Measurements from ENCODE around the gene SPATA16. TPM values are rescaled to one million over a fixed set of nuclear protein-coding genes. Genes with fewer than 3 reads are reported as not detected.
"Not testable (repeated sequence)": the region's sequence is repeated elsewhere in the genome, so short reads cannot be mapped to it uniquely, and the experiment has no call there.

The SPATA16 gene
- total and polyA plus RNA-seq, 7 donors, result not detected

GRCh38 chr3:172892158-172892557 lies 248.9 kb downstream of the SPATA16 start:
- DNase-seq (no peak), ATAC-seq (no peak)
- intact Hi-C loops (cut with DNase I), result no loop called here
- Histone ChIP-seq H3K9me3 (no peaks in the 10 kb centered on the region), H3K4me1 (no peaks in the 10 kb centered on the region), H3K27me3 (ENCODE audit: insufficient read depth in 3 of 3, low read length in 2 of 3) (no peaks in the 10 kb centered on the region), H3K36me3 (ENCODE audit: insufficient read depth in 1 of 2, low read depth in 1 of 2) (no peaks in the 10 kb centered on the region), H3K4me3 (no peak overlapping the region), H3K27ac (no peak overlapping the region)
- 9 to 19% (median 15%) methylated on average over 2 of the region's 2 CpGs for WGBS, 3 donors
- no peak for TF ChIP-seq CTCF (IDR thresholded peaks at IDR 0.05)

- no peak for TF ChIP-seq CTCF (IDR thresholded peaks at IDR 0.05)
- ATAC-seq, result no peak
Measured at GRCh38 chr3:172885704-172886103, 255.3 kb downstream of the SPATA16 start.

GRCh38 chr3:172882563-172882962 lies 258.5 kb downstream of the SPATA16 start:
- Histone ChIP-seq H3K9me3 (no peaks in the 10 kb centered on the region), H3K27ac (no peak overlapping the region), H3K4me3 (no peak overlapping the region), H3K27me3 (ENCODE audit: insufficient read depth in 3 of 3, low read length in 2 of 3) (no peaks in the 10 kb centered on the region), H3K4me1 (no peaks in the 10 kb centered on the region), H3K36me3 (ENCODE audit: insufficient read depth in 1 of 2, low read depth in 1 of 2) (no peaks in the 10 kb centered on the region)
- intact Hi-C loops (cut with DNase I), result no loop called here
- ATAC-seq (no peak), DNase-seq (no peak)
- no peak for TF ChIP-seq CTCF (IDR thresholded peaks at IDR 0.05)
- WGBS, 3 donors, result 41 to 50% (median 48%) methylated on average over 1 of the region's 1 CpG

More at GRCh38 chr3:172885704-172886103, 255.3 kb downstream of the SPATA16 start:
- no peaks in the 10 kb centered on the region for H3K4me1 ChIP-seq
- H3K36me3 ChIP-seq (ENCODE audit: insufficient read depth in 1 of 2, low read depth in 1 of 2), result no peaks in the 10 kb centered on the region
- no peaks in the 10 kb centered on the region for H3K27me3 ChIP-seq (ENCODE audit: insufficient read depth in 3 of 3, low read length in 2 of 3)
- no peaks in the 10 kb centered on the region for H3K9me3 ChIP-seq
- no peak overlapping the region for H3K4me3 ChIP-seq
- intact Hi-C loops (cut with DNase I), result no loop called here
- WGBS, 3 donors, result 58 to 69% (median 64%) methylated on average over 2 of the region's 2 CpGs
- DNase-seq, result no peak
- H3K27ac ChIP-seq, result no peak overlapping the region

- H3K4me1 ChIP-seq; DNase-seq; intact Hi-C loops (cut with DNase I); H3K9me3 ChIP-seq; H3K36me3 ChIP-seq (ENCODE audit: insufficient read depth in 1 of 2, low read depth in 1 of 2); ATAC-seq; H3K27ac ChIP-seq; H3K27me3 ChIP-seq (ENCODE audit: insufficient read depth in 3 of 3, low read length in 2 of 3); H3K4me3 ChIP-seq: not testable (repeated sequence)
- 79 to 93% (median 92%) methylated on average over 2 of the region's 2 CpGs for WGBS, 3 donors
Measured at GRCh38 chr3:172879381-172879780, 261.7 kb downstream of the SPATA16 start.

- H3K27me3 ChIP-seq (ENCODE audit: insufficient read depth in 3 of 3, low read length in 2 of 3), result no peaks in the 10 kb centered on the region
- no peaks in the 10 kb centered on the region for H3K36me3 ChIP-seq (ENCODE audit: insufficient read depth in 1 of 2, low read depth in 1 of 2)
- no peak for TF ChIP-seq CTCF (IDR thresholded peaks at IDR 0.05)
- intact Hi-C loops (cut with DNase I), result no loop called here
- no peak overlapping the region for H3K27ac ChIP-seq
- DNase-seq (no peak), ATAC-seq (no peak)
- 32 to 44% (median 37%) methylated on average over 4 of the region's 4 CpGs for WGBS, 3 donors
- H3K4me3 ChIP-seq, result no peak overlapping the region
- H3K9me3 ChIP-seq, result no peaks in the 10 kb centered on the region
- H3K4me1 ChIP-seq, result no peaks in the 10 kb centered on the region
Measured at GRCh38 chr3:172877011-172877410, 264.0 kb downstream of the SPATA16 start.
